Central memory CD8-positive, alpha-beta T cell (primary cell): ENCODE measurements around the gene MTX1.

ENCODE experiments used
- ATAC-seq: fragments of 150-1000 bp; cut with Tn5 transposase; replicated peaks from 2 replicates; pipeline ENCODE4 v1.10.0; 2022; ENCODE audit warnings: mild to moderate bottlenecking, moderate FRiP score, moderate number of reproducible peaks; ENCODE audit not compliant: poor library complexity, severe bottlenecking; ENCODE audit errors: extremely low read depth
- DNase-seq, 2 donors: peaks; one replicate each; pipeline ENCODE4 v3.0.0; 2021; ENCODE audit warnings: low spot score in 2 of 2
- H3K27ac Mint-ChIP-seq: one replicate; pipeline ENCODE4 v1.8.0; 2022; ENCODE audit warnings: low read depth, mild to moderate bottlenecking, moderate library complexity, mixed read lengths
- H3K27me3 Mint-ChIP-seq: one replicate; pipeline ENCODE4 v1.8.0; 2022; ENCODE audit warnings: mixed read lengths
- H3K36me3 Mint-ChIP-seq: one replicate; pipeline ENCODE4 v1.8.0; 2022; ENCODE audit warnings: mild to moderate bottlenecking, moderate library complexity, mixed read lengths; ENCODE audit not compliant: insufficient read depth
- H3K4me1 Mint-ChIP-seq: one replicate; pipeline ENCODE4 v1.8.0; 2022; ENCODE audit warnings: mixed read lengths
- H3K4me3 Mint-ChIP-seq: one replicate; pipeline ENCODE4 v1.8.0; 2022; ENCODE audit warnings: mild to moderate bottlenecking, moderate library complexity, mixed read lengths
- H3K9me3 Mint-ChIP-seq: one replicate; pipeline ENCODE4 v1.8.0; 2022; ENCODE audit warnings: mixed read lengths

MTX1 gene

GRCh38 chr1:155256058-155256852 lies 47.8 kb downstream of the MTX1 start:
- Mint-ChIP-seq H3K27ac (peak overlapping the region; percentile 35), H3K9me3 (no peaks in the 10 kb centered on the region), H3K36me3 (peaks cover 27% of the 10 kb centered on the region), H3K27me3 (no peaks in the 10 kb centered on the region), H3K4me1 (peaks cover 50% of the 10 kb centered on the region), H3K4me3 (peak overlapping the region; percentile 80)
- no peak for ATAC-seq
- no peak for DNase-seq

GRCh38 chr1:155260276-155260675 lies 51.8 kb downstream of the MTX1 start:
- ATAC-seq = no peak
- peaks cover 51% of the 10 kb centered on the region for H3K4me1 Mint-ChIP-seq
- H3K4me3 Mint-ChIP-seq = peak overlapping the region; percentile 93
- DNase-seq = no peak
- no peaks in the 10 kb centered on the region for H3K9me3 Mint-ChIP-seq
- peaks cover 43% of the 10 kb centered on the region for H3K36me3 Mint-ChIP-seq
- no peaks in the 10 kb centered on the region for H3K27me3 Mint-ChIP-seq
- peak overlapping the region; percentile 16 for H3K27ac Mint-ChIP-seq

GRCh38 chr1:155261493-155261851 lies 53.0 kb downstream of the MTX1 start:
- Mint-ChIP-seq H3K36me3 (peaks cover 51% of the 10 kb centered on the region), H3K27me3 (no peaks in the 10 kb centered on the region), H3K4me1 (peaks cover 41% of the 10 kb centered on the region), H3K9me3 (no peaks in the 10 kb centered on the region), H3K27ac (peak overlapping the region; percentile 91), H3K4me3 (peak overlapping the region; percentile 93)
- ATAC-seq = peak; percentile 8
- no peak for DNase-seq

- Mint-ChIP-seq H3K4me3 (peak within 1 kb of the TSS; percentile 93), H3K9me3 (no peaks in the 10 kb centered on the region), H3K36me3 (peaks cover 57% of the 10 kb centered on the region), H3K27me3 (no peaks in the 10 kb centered on the region), H3K27ac (peak within 1 kb of the TSS; percentile 91), H3K4me1 (peaks cover 35% of the 10 kb centered on the region)
- ATAC-seq (peak; percentile 99), DNase-seq (peak; percentile 59 to 70)
Observed at GRCh38 chr1:155261852-155262673, 53.6 kb downstream of the MTX1 start, which contains the start of gene SCAMP3. Gene SCAMP3, minus strand, starts transcription at chr1:155262360. Its CDS starts 209 bp downstream, at chr1:155262151.

GRCh38 chr1:155263067-155263466 lies 54.6 kb downstream of the MTX1 start:
- H3K9me3 Mint-ChIP-seq = no peaks in the 10 kb centered on the region
- H3K27me3 Mint-ChIP-seq = no peaks in the 10 kb centered on the region
- peaks cover 29% of the 10 kb centered on the region for H3K4me1 Mint-ChIP-seq
- peaks cover 57% of the 10 kb centered on the region for H3K36me3 Mint-ChIP-seq
- H3K27ac Mint-ChIP-seq = peak overlapping the region; percentile 91
- no peak for ATAC-seq
- peak overlapping the region; percentile 93 for H3K4me3 Mint-ChIP-seq
- DNase-seq = no peak
